IPS DF 19.7 (cell line): ENCODE measurements around the gene EDC4.
"Not testable (repeated sequence)": the region's sequence is repeated elsewhere in the genome, so short reads cannot be mapped to it uniquely, and the experiment has no call there.

Source experiments
- DNase-seq: peaks from one replicate; pipeline ENCODE4 v3.0.0-alpha.2; 2013; ENCODE audit warnings: low read depth, low spot score

EDC4 gene

DNA sequence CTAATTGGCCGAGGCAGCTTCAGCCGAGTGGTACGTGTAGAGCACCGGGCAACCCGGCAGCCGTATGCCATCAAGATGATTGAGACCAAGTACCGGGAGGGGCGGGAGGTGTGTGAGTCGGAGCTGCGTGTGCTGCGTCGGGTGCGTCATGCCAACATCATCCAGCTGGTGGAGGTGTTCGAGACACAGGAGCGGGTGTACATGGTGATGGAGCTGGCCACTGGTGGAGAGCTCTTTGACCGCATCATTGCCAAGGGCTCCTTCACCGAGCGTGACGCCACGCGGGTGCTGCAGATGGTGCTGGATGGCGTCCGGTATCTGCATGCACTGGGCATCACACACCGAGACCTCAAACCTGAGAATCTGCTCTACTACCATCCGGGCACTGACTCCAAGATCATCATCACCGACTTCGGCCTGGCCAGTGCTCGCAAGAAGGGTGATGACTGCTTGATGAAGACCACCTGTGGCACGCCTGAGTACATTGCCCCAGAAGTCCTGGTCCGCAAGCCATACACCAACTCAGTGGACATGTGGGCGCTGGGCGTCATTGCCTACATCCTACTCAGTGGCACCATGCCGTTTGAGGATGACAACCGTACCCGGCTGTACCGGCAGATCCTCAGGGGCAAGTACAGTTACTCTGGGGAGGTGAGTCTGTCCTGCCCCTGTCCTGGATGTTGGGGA is 36.3 kb downstream of the EDC4 start:
- DNase-seq, result no peak

DNA sequence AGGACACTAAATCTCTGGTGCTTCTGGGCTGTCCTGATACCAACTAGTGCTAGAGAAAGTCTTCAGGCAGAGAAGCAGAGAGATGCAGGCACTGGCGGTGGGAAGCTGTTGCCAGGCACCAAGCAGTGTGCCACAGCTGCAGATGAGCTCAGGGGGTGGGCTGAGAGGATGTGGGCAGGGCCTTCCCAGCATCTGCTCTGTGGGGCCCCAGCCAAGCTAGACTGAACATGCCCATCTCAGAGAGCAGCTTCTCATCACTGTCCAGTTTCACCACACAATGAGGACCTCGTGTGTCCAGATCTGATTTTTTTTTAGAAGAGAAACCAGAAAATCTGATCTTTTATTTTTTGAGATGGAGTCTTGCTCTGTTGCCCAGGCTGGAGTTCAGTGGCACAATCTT is 37.3 kb downstream of the EDC4 start:
- no peak for DNase-seq

DNA sequence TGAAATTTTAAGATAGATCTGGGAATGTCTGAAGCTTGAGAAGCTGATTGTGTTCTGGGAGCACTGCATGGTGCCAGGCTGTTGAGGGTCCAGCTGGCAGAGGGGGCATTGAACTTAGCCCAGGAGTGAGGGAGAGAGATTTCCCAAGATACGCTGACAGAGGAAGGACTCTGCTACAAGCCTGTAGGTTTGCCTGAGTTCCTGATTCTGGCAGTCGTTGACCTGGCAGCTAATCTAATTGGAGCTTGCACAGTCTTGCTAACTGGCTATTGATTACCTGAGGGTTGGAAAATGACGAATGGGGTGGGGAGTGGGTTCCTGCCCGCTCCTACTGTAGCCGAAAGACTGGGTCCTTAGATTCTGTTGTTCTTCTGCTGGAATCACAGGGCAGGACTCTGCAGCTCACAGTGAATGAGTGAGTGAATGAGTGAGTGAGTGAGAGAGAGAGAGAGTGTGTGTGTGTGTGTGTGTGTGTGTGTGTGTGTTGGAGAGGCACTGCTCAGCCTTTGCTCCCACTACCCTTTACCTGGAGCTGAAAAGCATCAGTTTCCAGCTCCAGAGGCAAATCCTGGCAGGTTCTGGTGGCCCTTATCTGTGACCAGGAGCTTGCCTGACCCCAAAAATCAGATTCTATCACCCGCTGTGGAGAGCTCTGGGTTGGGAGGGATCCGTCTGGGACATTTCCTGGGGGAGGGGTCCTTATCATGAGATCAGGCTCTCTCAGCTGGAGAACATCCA is 42.1 kb downstream of the EDC4 start:
- no peak for DNase-seq

GRCh38 chr16:67915496-67915769 is 42.6 kb downstream of the EDC4 start:
- not testable (repeated sequence) for DNase-seq

DNA sequence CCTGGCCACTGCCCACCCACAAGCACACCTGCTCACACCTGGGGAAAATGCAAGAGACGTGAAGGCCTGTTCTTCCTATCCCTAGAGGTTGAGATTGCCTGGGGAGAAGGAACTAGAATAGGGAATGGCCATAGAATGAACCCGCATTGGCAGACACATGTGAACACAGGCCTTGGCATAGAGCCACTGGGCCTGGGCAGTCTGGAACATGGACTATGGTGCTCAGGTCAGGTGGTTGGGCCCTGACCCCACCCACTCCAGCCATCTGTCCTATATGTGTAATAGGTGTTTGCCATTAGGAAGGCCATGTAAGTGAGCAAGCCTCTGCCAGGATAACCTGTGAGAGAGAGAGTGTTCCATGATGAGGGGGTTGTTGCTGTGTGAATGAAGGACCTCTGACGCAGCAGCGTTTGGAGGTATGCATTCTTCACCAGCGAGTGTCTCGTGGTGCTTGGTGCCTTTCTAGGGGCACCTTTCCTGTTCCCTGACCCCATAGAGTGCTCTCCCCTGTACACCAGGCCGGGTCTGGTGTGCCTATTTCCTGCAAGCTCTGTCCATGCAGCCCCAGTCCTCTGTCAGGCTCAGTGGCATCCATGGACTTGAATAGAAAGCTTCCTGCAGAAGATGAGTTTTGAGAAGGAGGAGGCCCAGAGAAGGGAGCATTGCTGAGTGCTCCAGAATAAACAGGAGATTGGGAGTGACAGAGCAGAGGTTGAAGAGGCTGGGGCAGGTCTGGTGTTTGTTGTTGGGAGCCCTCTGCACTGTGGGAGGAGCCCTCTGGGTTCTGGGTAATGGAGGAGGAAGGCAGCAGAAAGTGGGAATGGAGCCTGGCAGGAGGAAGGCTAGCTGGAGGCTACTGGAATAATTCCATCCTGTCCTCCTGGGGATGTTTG is 43.2 kb downstream of the EDC4 start:
- DNase-seq, result no peak

DNA sequence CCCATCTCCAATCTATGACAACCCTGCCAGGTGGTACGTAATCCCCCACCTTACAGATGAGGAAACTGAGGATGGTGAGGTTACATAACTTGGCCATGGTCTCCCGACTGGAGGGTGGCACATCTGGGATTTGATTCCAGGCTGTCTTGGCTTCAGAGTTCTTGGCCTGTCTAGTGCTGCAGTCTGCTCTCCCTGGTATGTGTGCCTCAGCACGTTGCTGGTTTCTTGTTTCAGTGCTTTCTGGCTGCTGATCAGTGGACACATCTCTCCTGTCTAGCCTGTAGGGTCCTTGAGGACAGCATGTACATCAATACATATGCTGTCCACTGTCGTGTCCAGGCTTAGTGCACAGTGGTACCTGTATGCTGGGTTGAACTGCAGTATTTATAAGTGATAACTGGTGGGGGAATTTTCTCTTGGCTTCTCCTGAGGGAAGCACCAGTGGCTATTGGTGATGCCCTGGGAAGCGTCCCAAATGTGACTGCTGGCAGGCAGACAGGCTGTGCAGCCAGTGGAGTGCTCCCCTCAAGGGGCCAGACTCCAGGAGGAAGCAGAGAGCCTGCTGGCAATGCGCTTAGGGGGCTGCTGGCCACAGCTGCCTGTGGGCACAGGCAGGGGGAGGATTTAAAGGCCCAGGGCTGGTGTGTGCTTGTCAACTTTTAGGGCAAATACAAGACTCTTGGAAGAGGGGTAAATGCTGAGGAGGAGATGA is 44.4 kb downstream of the EDC4 start:
- DNase-seq, result no peak

GRCh38 chr16:67917852-67918236 is 45.0 kb downstream of the EDC4 start:
- DNase-seq, result no peak

DNA sequence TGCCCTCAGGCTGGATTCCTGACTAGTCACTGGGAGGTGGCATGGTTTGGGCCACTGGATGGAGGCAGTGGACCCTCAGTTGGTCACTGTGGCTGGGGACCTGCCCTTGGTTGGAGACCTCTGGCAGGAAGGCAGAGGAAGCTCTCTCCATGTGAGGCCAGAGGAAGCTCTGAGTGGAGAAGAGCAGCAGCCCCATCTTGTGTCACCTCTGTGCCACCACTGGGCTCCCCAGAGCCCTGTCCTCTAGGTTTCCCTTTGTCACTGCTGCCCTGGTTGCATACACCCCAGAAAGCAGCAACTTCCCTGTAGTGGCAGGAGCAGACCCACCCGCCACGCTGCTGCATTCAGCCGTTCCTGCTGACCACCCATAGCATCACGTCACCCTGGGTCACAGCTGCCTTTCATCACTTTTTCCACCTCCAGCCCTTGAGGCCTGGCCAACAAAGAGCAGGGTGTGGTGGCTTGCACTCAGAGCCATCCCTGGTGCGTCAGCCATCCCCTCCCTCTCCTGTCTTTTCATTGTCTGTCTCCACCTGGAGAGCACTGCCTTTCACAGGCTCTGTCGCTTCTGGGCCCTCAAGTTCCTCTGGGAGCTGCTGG is 46.9 kb downstream of the EDC4 start:
- no peak for DNase-seq

- DNase-seq, result no peak
Measured at GRCh38 chr16:67922221-67922620, 49.4 kb downstream of the EDC4 start.

- no peak for DNase-seq
Measured at GRCh38 chr16:67922740-67923139, 49.9 kb downstream of the EDC4 start.

- no peak for DNase-seq
Measured at GRCh38 chr16:67923414-67924116, 50.7 kb downstream of the EDC4 start.

DNA sequence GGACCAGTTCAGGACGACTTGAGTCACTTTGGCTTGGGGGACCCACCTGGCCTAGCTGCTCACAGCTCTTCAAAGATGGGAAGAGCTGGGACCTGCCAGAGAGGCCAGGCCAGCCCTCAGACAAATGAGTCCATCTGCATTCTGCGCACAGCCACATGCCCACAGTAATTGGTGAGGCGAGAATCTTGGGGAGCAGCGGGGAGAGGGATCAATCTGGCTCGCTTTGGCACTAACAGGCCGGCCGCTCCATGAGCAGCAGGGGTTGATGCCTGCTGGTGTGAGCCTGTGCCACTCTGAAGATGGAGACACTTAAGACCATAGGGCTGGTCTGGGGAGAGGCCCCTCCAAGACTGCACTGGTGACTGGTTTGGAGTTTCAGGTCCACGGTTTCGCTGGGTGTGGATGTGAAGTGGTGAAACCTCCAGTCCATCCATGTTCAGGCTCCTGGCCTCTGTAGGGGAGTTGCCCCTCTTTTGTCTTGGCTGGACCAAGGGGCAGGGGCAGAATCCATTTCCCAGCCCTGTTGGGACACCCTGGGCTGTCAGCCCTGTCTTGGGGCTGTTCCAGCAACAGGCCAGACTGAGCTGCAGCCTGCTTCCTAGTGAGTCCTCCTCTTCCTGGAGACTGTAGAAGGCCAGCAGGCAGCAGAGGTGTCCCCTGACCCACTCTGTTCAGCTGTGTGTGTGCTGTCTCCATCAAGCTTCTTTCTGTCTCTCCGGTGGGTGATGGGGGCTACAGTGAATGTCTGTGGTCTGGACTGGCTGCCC is 51.5 kb downstream of the EDC4 start:
- no peak for DNase-seq

GRCh38 chr16:67926181-67926750 is 53.4 kb downstream of the EDC4 start:
- no peak for DNase-seq

GRCh38 chr16:67927131-67927941 is 54.5 kb downstream of the EDC4 start:
- DNase-seq, result no peak

DNA sequence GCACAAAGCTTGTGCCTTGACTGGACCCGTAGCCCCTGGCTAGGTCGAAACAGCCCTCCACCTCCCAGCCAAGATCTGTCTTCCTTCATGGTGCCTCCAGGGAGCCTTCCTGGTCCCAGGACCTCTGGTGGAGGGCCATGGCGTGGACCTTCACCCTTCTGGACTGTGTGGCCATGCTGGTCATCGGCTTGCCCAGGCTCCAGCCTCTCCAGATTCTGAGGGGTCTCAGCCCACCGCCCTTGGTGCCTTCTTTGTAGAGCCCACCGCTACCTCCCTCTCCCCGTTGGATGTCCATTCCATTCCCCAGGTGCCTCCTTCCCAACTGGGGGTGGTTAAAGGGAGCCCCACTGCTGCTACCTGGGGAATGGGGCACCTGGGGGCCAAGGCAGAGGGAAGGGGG is 55.3 kb downstream of the EDC4 start:
- no peak for DNase-seq

DNA sequence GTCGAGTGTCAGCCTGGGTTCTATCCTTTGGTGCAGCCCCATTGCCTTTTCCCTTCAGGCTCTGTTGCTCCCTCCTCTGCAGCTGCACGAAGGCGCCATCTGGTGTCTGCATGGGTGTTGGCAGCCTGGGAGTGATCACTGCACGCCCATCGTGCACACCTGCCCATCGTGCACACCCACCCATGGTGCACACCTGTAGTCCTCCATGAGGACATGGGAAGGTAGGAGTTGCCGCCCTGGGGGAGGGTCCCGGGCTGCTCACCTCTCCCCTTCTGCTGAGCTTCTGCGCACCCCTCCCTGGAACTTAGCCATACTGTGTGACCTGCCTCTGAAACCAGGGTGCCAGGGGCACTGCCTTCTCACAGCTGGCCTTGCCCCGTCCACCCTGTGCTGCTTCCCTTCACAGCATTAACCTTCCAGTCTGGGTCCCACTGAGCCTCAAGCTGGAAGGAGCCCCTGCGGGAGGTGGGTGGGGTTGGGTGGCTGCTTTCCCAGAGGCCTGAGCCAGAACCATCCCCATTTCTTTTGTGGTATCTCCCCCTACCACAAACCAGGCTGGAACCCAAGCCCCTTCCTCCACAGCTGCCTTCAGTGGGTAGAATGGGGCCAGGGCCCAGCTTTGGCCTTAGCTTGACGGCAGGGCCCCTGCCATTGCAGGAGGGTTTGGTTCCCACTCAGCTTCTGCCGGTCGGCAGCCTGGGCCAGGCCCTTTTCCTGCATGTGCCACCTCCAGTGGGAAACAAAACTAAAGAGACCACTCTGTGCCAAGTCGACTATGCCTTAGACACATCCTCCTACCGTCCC is 55.9 kb downstream of the EDC4 start:
- no peak for DNase-seq

- DNase-seq, result no peak
Measured at GRCh38 chr16:67930191-67930590, 57.3 kb downstream of the EDC4 start.

GRCh38 chr16:67930678-67931211 is 57.9 kb downstream of the EDC4 start:
- no peak for DNase-seq
